Liver (tissue), 3 donors: ENCODE measurements around the gene SSX4B.

Experiments
- CTCF ChIP-seq: fragments of 150-350 bp; IDR thresholded peaks from 2 replicates; pipeline ENCODE4 v1.5.1; 2017; ENCODE audit warnings: improper control_type of control experiment, low read depth, low read length; ENCODE audit not compliant: missing input control
- EGR1 ChIP-seq, 2 donors: IDR thresholded peaks; 2 replicates each; pipeline ENCODE4 v1.6.1; 2016 to 2018; ENCODE audit warnings: antibody characterized with exemption in 2 of 2, low read depth in 2 of 2
- FOXA1 ChIP-seq: IDR thresholded peaks from 2 replicates; pipeline ENCODE4 v1.6.1; 2016; ENCODE audit warnings: antibody characterized with exemption
- GABPA ChIP-seq, 2 donors: IDR thresholded peaks in 1 of 2; conservative IDR thresholded peaks in 1 of 2; 2 replicates each; pipeline ENCODE4 v1.6.1; 2016; ENCODE audit warnings: antibody characterized with exemption in 2 of 2, mild to moderate bottlenecking in 1 of 2, moderate library complexity in 1 of 2
- NR2F2 ChIP-seq: IDR thresholded peaks from 2 replicates; pipeline ENCODE4 v1.6.1; 2016; ENCODE audit warnings: antibody characterized with exemption
- RAD21 ChIP-seq, 2 donors: IDR thresholded peaks; 2 replicates each; pipeline ENCODE4 v1.6.1; 2016; ENCODE audit warnings: antibody characterized with exemption in 2 of 2, mild to moderate bottlenecking in 2 of 2
- RXRA ChIP-seq, 2 donors: IDR thresholded peaks; 2 replicates each; pipeline ENCODE4 v1.6.1; 2017 to 2018; ENCODE audit warnings: antibody characterized with exemption in 2 of 2, mild to moderate bottlenecking in 1 of 2
- SP1 ChIP-seq: IDR thresholded peaks from 2 replicates; pipeline ENCODE4 v1.6.1; 2018; ENCODE audit warnings: antibody characterized with exemption, mild to moderate bottlenecking
- TAF1 ChIP-seq: conservative IDR thresholded peaks from 2 replicates; pipeline ENCODE4 v1.6.1; 2016; ENCODE audit warnings: antibody characterized with exemption, mild to moderate bottlenecking
- TF ChIP-seq, protein P1 (sequence below): IDR thresholded peaks from 2 replicates; pipeline ENCODE4 v1.6.1; 2016; ENCODE audit warnings: antibody characterized with exemption
- TF ChIP-seq, protein P2 (sequence below): IDR thresholded peaks from 2 replicates; pipeline ENCODE4 v1.6.1; 2016; ENCODE audit warnings: antibody characterized with exemption, mild to moderate bottlenecking
- donor health status: healthy.
- donor health status: healthy.

DNA sequence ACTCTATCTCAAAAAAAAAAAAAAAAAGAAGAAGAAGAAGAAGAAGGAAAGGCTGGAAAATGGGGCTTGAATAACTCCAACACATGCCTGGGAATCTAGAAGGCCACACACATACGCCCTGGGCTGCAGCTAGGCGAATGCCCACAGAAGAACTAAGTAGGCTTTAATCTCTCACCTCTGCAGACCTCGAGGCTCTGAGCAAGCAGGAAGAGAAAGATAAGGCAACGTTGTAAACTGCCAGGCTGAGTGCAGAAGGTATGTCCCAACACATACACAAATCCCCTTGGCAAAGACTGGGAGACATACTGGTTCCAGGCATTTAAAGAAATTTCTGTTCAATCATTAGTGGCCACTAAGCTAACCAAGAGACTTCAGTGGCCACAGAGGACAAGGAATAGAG, 39.9 kb upstream of the SSX4B start:
- TF ChIP-seq EGR1 (IDR thresholded peaks at IDR 0.05; ENCODE audit: low read depth in 2 of 2): no peak
- no peak for TF ChIP-seq CTCF
- TF ChIP-seq TAF1: no peak
- no peak for TF ChIP-seq SP1
- TF ChIP-seq, protein P1, sequence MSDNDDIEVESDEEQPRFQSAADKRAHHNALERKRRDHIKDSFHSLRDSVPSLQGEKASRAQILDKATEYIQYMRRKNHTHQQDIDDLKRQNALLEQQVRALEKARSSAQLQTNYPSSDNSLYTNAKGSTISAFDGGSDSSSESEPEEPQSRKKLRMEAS: no peak
- TF ChIP-seq GABPA (IDR thresholded peaks at IDR 0.05 in 1 of 2, conservative IDR thresholded peaks at IDR 0.05 in 1 of 2): no peak
- TF ChIP-seq RAD21 (IDR thresholded peaks at IDR 0.05): no peak
- TF ChIP-seq, protein P2, sequence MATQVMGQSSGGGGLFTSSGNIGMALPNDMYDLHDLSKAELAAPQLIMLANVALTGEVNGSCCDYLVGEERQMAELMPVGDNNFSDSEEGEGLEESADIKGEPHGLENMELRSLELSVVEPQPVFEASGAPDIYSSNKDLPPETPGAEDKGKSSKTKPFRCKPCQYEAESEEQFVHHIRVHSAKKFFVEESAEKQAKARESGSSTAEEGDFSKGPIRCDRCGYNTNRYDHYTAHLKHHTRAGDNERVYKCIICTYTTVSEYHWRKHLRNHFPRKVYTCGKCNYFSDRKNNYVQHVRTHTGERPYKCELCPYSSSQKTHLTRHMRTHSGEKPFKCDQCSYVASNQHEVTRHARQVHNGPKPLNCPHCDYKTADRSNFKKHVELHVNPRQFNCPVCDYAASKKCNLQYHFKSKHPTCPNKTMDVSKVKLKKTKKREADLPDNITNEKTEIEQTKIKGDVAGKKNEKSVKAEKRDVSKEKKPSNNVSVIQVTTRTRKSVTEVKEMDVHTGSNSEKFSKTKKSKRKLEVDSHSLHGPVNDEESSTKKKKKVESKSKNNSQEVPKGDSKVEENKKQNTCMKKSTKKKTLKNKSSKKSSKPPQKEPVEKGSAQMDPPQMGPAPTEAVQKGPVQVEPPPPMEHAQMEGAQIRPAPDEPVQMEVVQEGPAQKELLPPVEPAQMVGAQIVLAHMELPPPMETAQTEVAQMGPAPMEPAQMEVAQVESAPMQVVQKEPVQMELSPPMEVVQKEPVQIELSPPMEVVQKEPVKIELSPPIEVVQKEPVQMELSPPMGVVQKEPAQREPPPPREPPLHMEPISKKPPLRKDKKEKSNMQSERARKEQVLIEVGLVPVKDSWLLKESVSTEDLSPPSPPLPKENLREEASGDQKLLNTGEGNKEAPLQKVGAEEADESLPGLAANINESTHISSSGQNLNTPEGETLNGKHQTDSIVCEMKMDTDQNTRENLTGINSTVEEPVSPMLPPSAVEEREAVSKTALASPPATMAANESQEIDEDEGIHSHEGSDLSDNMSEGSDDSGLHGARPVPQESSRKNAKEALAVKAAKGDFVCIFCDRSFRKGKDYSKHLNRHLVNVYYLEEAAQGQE: no peak
- no peak for TF ChIP-seq NR2F2
- TF ChIP-seq FOXA1: no peak
- no peak for TF ChIP-seq RXRA (IDR thresholded peaks at IDR 0.05)
